Coronary artery (tissue), 2 donors: Measurements from ENCODE around the gene FCRL5.
"Not testable (repeated sequence)": the region's sequence is repeated elsewhere in the genome, so short reads cannot be mapped to it uniquely, and the experiment has no call there.

Experiments used
- DNase-seq: peaks from one replicate; pipeline ENCODE4 v3.0.0-alpha.2; 2017; ENCODE audit warnings: low spot score
- H3K27ac ChIP-seq, 2 donors: fragments of 200-600 bp; sonication (generic); one replicate each; pipeline ENCODE4 v1.5.1; 2016 to 2019
- H3K4me3 ChIP-seq: fragments of 200-600 bp; sonication (generic); 2 replicates; pipeline ENCODE4 v1.5.1; 2016; ENCODE audit warnings: mild to moderate bottlenecking, moderate library complexity
- CTCF ChIP-seq: fragments of 200-600 bp; sonication (generic); IDR thresholded peaks from one replicate; pipeline ENCODE4 v1.5.1; 2019; ENCODE audit warnings: antibody characterized with exemption

The FCRL5 gene

GRCh38 chr1:157562515-157562914, 10.2 kb upstream of the FCRL5 start:
- DNase-seq = no peak
- Histone ChIP-seq H3K4me3 (no peak overlapping the region), H3K27ac (no peak overlapping the region)
- TF ChIP-seq CTCF = no peak

GRCh38 chr1:157558119-157558518, 5.8 kb upstream of the FCRL5 start:
- TF ChIP-seq CTCF = no peak
- DNase-seq = no peak
- no peak overlapping the region for H3K27ac ChIP-seq
- H3K4me3 ChIP-seq = no peak overlapping the region

GRCh38 chr1:157548081-157548480, 4.2 kb downstream of the FCRL5 start:
- DNase-seq, H3K27ac ChIP-seq, H3K4me3 ChIP-seq: not testable (repeated sequence)

- DNase-seq = no peak
- no peak for TF ChIP-seq CTCF
- no peak overlapping the region for H3K27ac ChIP-seq
- H3K4me3 ChIP-seq = no peak overlapping the region
These were observed 9.6 kb downstream of the FCRL5 start for GRCh38 chr1:157542676-157543075.

GRCh38 chr1:157540852-157541251, 11.5 kb downstream of the FCRL5 start:
- no peak for TF ChIP-seq CTCF
- H3K27ac ChIP-seq = no peak overlapping the region

GRCh38 chr1:157540160-157540748, 12.1 kb downstream of the FCRL5 start:
- TF ChIP-seq CTCF = no peak
- H3K4me3 ChIP-seq = no peak overlapping the region
- H3K27ac ChIP-seq = no peak overlapping the region
- DNase-seq = no peak

More at GRCh38 chr1:157540852-157541251, 11.5 kb downstream of the FCRL5 start:
- no peak overlapping the region for H3K4me3 ChIP-seq
- no peak for DNase-seq

- Histone ChIP-seq H3K4me3 (no peak overlapping the region), H3K27ac (no peak overlapping the region)
- DNase-seq = no peak
- no peak for TF ChIP-seq CTCF
These were observed 12.7 kb downstream of the FCRL5 start for GRCh38 chr1:157539568-157539967.

GRCh38 chr1:157532569-157532968, 19.7 kb downstream of the FCRL5 start:
- Histone ChIP-seq H3K4me3 (no peak overlapping the region), H3K27ac (no peak overlapping the region)
- DNase-seq = no peak
- TF ChIP-seq CTCF = no peak
